Diencephalon (tissue), 1 donor: Measurements from ENCODE around the gene HOXA10. TPM values are rescaled to one million over a fixed set of nuclear protein-coding genes. Genes with fewer than 3 reads are reported as not detected.

Experiments used
- small RNA-seq: library from RNA; depleted of rRNA; stranded (forward); fragments of <200 nt; gene quantifications from one replicate; pipeline ENCODE3, GENCODE V24; 2014
- total RNA-seq: library from RNA; depleted of rRNA; stranded (reverse); fragments of >200 nt; gene quantifications from one replicate; pipeline ENCODE4 v1.2.3, GENCODE V29; 2014

HOXA10 gene
- total RNA-seq = not detected

GRCh38 chr7:27173956-27174873, at the start of gene HOXA10:
HOXA10 (minus strand) TSS chr7:27174320; CDS start chr7:27174306, 14 bp downstream.

GRCh38 chr7:27199849-27200760, 26.0 kb upstream of the HOXA10 start, which contains the start of gene HOXA13:
HOXA13 (minus strand) TSS chr7:27200091; CDS start chr7:27200077, 14 bp downstream.

GRCh38 chr7:27185013-27185853, 11.1 kb upstream of the HOXA10 start, which contains the start of gene HOXA11:
HOXA11 (minus strand) TSS chr7:27185232; CDS start chr7:27185144, 88 bp downstream.

GRCh38 chr7:27165089-27165995, 8.8 kb downstream of the HOXA10 start, which contains the start of gene HOXA9:
HOXA9 (minus strand) TSS chr7:27165537; CDS start chr7:27165457, 80 bp downstream.

GRCh38 chr7:27156508-27156898, 17.6 kb downstream of the HOXA10 start, which contains the start of gene HOXA7:
HOXA7 (minus strand) TSS chr7:27156675; CDS start chr7:27156545, 130 bp downstream.

GRCh38 chr7:27151931-27152815, 21.9 kb downstream of the HOXA10 start, which contains the start of gene HOXA3:
HOXA3 (minus strand) TSS chr7:27152583; CDS start chr7:27110640, 41,943 bp downstream.

GRCh38 chr7:27147199-27148030, 26.7 kb downstream of the HOXA10 start, which contains the start of gene HOXA6:
HOXA6 (minus strand) TSS chr7:27147774; CDS start chr7:27147749, 25 bp downstream.

GRCh38 chr7:27143023-27143949, 30.8 kb downstream of the HOXA10 start, which contains the start of gene HOXA5:
HOXA5 (minus strand) TSS chr7:27143681; CDS start chr7:27143607, 74 bp downstream.

GRCh38 chr7:27130540-27131389, 43.4 kb downstream of the HOXA10 start, which contains the start of gene HOXA4:
HOXA4 (minus strand) TSS chr7:27130757; CDS start chr7:27130733, 24 bp downstream.

Small RNA genes lying within 50 kb of the gene (small RNA-seq; reads per million reads assigned to genes)
- gene AC004080.5 = not detected
- gene RF02140 = not detected
- gene RF02141 = not detected

Other genes starting within 250 kb of the HOXA10 start
- not detected for gene HOXA1, start 78.3 kb downstream of the HOXA10 start, total RNA-seq
- gene HOXA2, start 71.6 kb downstream of the HOXA10 start, total RNA-seq = not detected
- gene HOXA4, start 43.6 kb downstream of the HOXA10 start, total RNA-seq = not detected
- gene HOXA5, start 30.6 kb downstream of the HOXA10 start, total RNA-seq = not detected
- gene HOXA6, start 26.5 kb downstream of the HOXA10 start, total RNA-seq = not detected
- gene HOXA3, start 21.7 kb downstream of the HOXA10 start, total RNA-seq = not detected
- gene HOXA7, start 17.6 kb downstream of the HOXA10 start, total RNA-seq = not detected
- not detected for gene HOXA9, start 8.8 kb downstream of the HOXA10 start, total RNA-seq
- not detected for gene HOXA11, start 10.9 kb upstream of the HOXA10 start, total RNA-seq
- gene HOXA13, start 25.8 kb upstream of the HOXA10 start, total RNA-seq = not detected
- not detected for gene EVX1, start 68.5 kb upstream of the HOXA10 start, total RNA-seq